Testis (tissue), 3 donors: ENCODE data around the gene DPP6. TPM values are rescaled to one million over a fixed set of nuclear protein-coding genes. Genes with fewer than 3 reads are reported as not detected.

Experiments used
- DNase-seq: peaks from one replicate; pipeline ENCODE4 v3.0.0-alpha.2; 2019
- H3K27ac ChIP-seq, 2 donors: fragments of 200-600 bp; sonication (generic); one replicate each; pipeline ENCODE4 v1.5.1; 2019
- H3K27me3 ChIP-seq: fragments of 200-600 bp; sonication (generic); one replicate; pipeline ENCODE4 v1.5.1; 2019
- H3K36me3 ChIP-seq: fragments of 200-600 bp; sonication (generic); one replicate; pipeline ENCODE4 v1.5.1; 2017; ENCODE audit warnings: low read depth; ENCODE audit errors: missing control alignments
- H3K4me1 ChIP-seq: fragments of 200-600 bp; sonication (generic); one replicate; pipeline ENCODE4 v1.5.1; 2019
- H3K4me3 ChIP-seq, 2 donors: fragments of 200-600 bp; sonication (generic); one replicate each; pipeline ENCODE4 v1.5.1; 2017 to 2019
- H3K9me3 ChIP-seq: fragments of 200-600 bp; sonication (generic); one replicate; pipeline ENCODE4 v1.5.1; 2017
- CTCF ChIP-seq, 3 experiments: fragments of 450-650 bp in 2 of 3; fragments of 200-600 bp in 1 of 3; sonication (generic) in 1 of 3; IDR thresholded peaks; one replicate each; pipeline ENCODE4 v1.5.1; 2016 to 2019; ENCODE audit warnings: antibody characterized with exemption in 3 of 3, mild to moderate bottlenecking in 2 of 3, moderate library complexity in 1 of 3
- POLR2A ChIP-seq: fragments of 450-650 bp; IDR thresholded peaks from one replicate; pipeline ENCODE4 v1.6.1; 2017; ENCODE audit warnings: antibody characterized with exemption, mild to moderate bottlenecking, moderate library complexity
- WGBS, 2 donors: methylation state at CpG; one replicate each; pipeline ENCODE4 v1.1.5; 2018; 5-methylcytosine and 5-hydroxymethylcytosine counted together
- intact Hi-C: fragments of 100-400 bp; cut with DNase I; formaldehyde crosslinking; loops from one replicate; pipeline ENCODE4 v1.15.1; 2023; ENCODE audit warnings: low total_unique reads
- polyA plus RNA-seq: library from polyadenylated mRNA; stranded (reverse); fragments of 350-450 nt; fragmentation: Illumina TruSeq; extraction: RNeasy Lipid Tissue Mini Kit (QIAGEN cat#74804); gene quantifications from one replicate; pipeline ENCODE4 v1.2.3, GENCODE V29; 2014; ENCODE audit warnings: low read depth, low replicate concordance; ENCODE audit not compliant: insufficient read depth
- total RNA-seq, 2 donors: library from RNA; depleted of rRNA; stranded (reverse); fragments of >200 nt; gene quantifications; one replicate each; pipeline ENCODE4 v1.2.3, GENCODE V29; 2016

The DPP6 gene
- total and polyA plus RNA-seq, 3 donors from 2014 or later = 26.0 to 78.3 (median 52.8) TPM

- DNase-seq = peak; percentile 33
- H3K4me1 ChIP-seq = no peaks in the 10 kb centered on the region
- no peak overlapping the region for H3K27ac ChIP-seq
- no peaks in the 10 kb centered on the region for H3K27me3 ChIP-seq
- no peak overlapping the region for H3K4me3 ChIP-seq
- H3K36me3 ChIP-seq = no peaks in the 10 kb centered on the region
- intact Hi-C loops = no loop called here
- 67 to 78% methylated on average over 6 of the region's 6 CpGs for WGBS, 2 donors
- TF ChIP-seq POLR2A = no peak
- TF ChIP-seq CTCF (IDR thresholded peaks at IDR 0.05) = no peak
- no peaks in the 10 kb centered on the region for H3K9me3 ChIP-seq
These were observed 737.2 kb downstream of the DPP6 start for GRCh38 chr7:154789404-154789803.

GRCh38 chr7:154791611-154792010, 739.4 kb downstream of the DPP6 start:
- intact Hi-C loops = no loop called here
- Histone ChIP-seq H3K36me3 (no peaks in the 10 kb centered on the region), H3K4me1 (no peaks in the 10 kb centered on the region), H3K27ac (no peak overlapping the region), H3K27me3 (no peaks in the 10 kb centered on the region), H3K4me3 (no peak overlapping the region), H3K9me3 (no peaks in the 10 kb centered on the region)
- no peak for TF ChIP-seq CTCF (IDR thresholded peaks at IDR 0.05)
- no peak for TF ChIP-seq POLR2A
- DNase-seq = no peak
- WGBS, 2 donors = 87 to 89% methylated on average over 4 of the region's 4 CpGs

GRCh38 chr7:154792436-154793055, 740.3 kb downstream of the DPP6 start:
- WGBS, 2 donors = 73 to 89% methylated on average over 6 to 7 of the region's 7 CpGs
- Histone ChIP-seq H3K36me3 (no peaks in the 10 kb centered on the region), H3K27ac (no peak overlapping the region), H3K4me3 (no peak overlapping the region), H3K27me3 (no peaks in the 10 kb centered on the region), H3K9me3 (no peaks in the 10 kb centered on the region), H3K4me1 (no peaks in the 10 kb centered on the region)
- intact Hi-C loops = no loop called here
- TF ChIP-seq POLR2A (no peak), CTCF (IDR thresholded peaks at IDR 0.05) (no peak)
- no peak for DNase-seq

- Histone ChIP-seq H3K27me3 (no peaks in the 10 kb centered on the region), H3K36me3 (no peaks in the 10 kb centered on the region), H3K27ac (no peak overlapping the region), H3K4me3 (peak overlapping the region; percentile 36 to 38), H3K4me1 (no peaks in the 10 kb centered on the region), H3K9me3 (no peaks in the 10 kb centered on the region)
- TF ChIP-seq CTCF (IDR thresholded peaks at IDR 0.05) (peak in 2 of 3 experiments; percentile 38 to 40), POLR2A (no peak)
- peak; percentile 49 for DNase-seq
- 7 to 11% methylated on average over 10 to 50 of the region's 50 CpGs for WGBS, 2 donors
- intact Hi-C loops = no loop called here
These were observed 742.1 kb downstream of the DPP6 start for GRCh38 chr7:154794147-154794780.

GRCh38 chr7:154795014-154795413, 742.8 kb downstream of the DPP6 start:
- Histone ChIP-seq H3K4me1 (no peaks in the 10 kb centered on the region), H3K36me3 (no peaks in the 10 kb centered on the region), H3K27me3 (no peaks in the 10 kb centered on the region), H3K27ac (no peak overlapping the region), H3K4me3 (no peak overlapping the region), H3K9me3 (no peaks in the 10 kb centered on the region)
- intact Hi-C loops = no loop called here
- DNase-seq = no peak
- 48 to 55% methylated on average over 3 to 4 of the region's 4 CpGs for WGBS, 2 donors
- no peak for TF ChIP-seq POLR2A
- TF ChIP-seq CTCF (IDR thresholded peaks at IDR 0.05) = no peak
